Right renal cortex interstitium (tissue), 3 donors: Measurements from ENCODE around the gene ZNF860. TPM values are rescaled to one million over a fixed set of nuclear protein-coding genes. Genes with fewer than 3 reads are reported as not detected.

ENCODE experiments used
- DNase-seq, 3 donors: peaks; one replicate each; pipeline ENCODE4 v3.0.0-alpha.2; 2013; ENCODE audit warnings: low read depth in 3 of 3, low spot score in 2 of 3
- polyA plus RNA-seq, 3 donors: library from polyadenylated mRNA; unstranded; fragments of 120-200 nt; gene quantifications; one replicate each; pipeline ENCODE4 v1.2.1, GENCODE V29; 2013; ENCODE audit not compliant: insufficient read length in 3 of 3

Gene ZNF860
- polyA plus RNA-seq, 3 donors = 2.3 to 3.2 (median 2.5) TPM

GRCh38 chr3:32041316-32041715 is 59.8 kb downstream of the ZNF860 start:
- no peak for DNase-seq

Other genes starting within 250 kb of the ZNF860 start
- 10 to 100 TPM; 18.2 to 22.3 (median 20.3) TPM for gene OSBPL10, start 488 bp upstream of the ZNF860 start, polyA plus RNA-seq
- 10 to 100 TPM; 21.0 to 21.6 (median 21.2) TPM for gene GPD1L, start 124.9 kb downstream of the ZNF860 start, polyA plus RNA-seq